ENCODE measurements around the gene PCAT6. TPM values are rescaled to one million over a fixed set of nuclear protein-coding genes. Genes with fewer than 3 reads are reported as not detected.

The PCAT6 gene
- total RNA-seq (2022) (1.3 and 2.8 TPM in 2 replicates), Bru-seq, nascent RNA (percentile 40 among the genes with signal in this experiment), BruChase-seq, experiment 1, labeled RNA remaining after a 6-hour chase (percentile 51 among the genes with signal in this experiment), BruChase-seq, experiment 2, labeled RNA remaining after a 2-hour chase (percentile 39 among the genes with signal in this experiment)
- long read RNA-seq, partial matches to known transcripts, result 0 of 3 reads
- long read RNA-seq, other reads (novel, unspliced or antisense), result 3 of 3 reads

DNA sequence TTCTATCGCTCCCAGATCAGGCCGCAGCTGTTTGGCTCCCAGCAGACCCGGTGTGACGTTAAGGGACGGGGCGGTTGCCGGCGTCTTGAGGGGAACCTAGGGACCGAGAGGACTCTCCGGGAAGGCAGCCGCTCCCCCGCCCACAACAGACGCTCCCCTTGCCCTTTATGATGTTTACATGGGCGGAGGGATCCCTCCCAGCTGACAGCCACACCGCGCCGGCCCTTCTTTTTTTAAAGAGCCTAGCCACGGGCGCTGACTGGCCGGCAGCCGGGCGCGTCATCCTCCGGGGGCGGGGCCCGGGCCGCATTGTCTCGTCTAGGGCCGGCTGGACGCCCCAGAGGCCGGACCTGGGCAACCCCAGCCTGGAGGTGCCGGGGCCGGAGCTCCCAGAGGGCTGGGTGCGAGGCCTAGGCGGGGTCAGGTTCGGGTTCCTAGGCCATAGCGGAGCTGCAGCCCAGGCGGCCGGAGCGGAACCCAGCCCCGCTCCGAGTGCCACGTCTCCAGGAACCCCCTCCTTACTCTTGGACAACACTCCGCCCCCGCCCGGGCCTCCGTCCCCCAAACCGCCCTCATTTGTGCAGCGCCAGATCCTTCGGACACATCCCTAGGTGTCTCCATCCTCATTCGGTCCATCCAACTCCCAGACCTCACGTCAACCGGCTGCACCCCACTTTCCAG lies at the start of gene PCAT6:
TSS of gene PCAT6 (plus strand) at position 340 of the 681 bp plus-strand sequence.
- no TSS peak for BruUV-seq (replicated peaks)
- CTCF ChIA-PET, result interaction anchor here (1.2 kb wide), 1 partner anchor 77 kb away, joined by 3 read pairs; no protein-coding TSS in a partner anchor
- Mint-ChIP-seq H3K36me3 (ENCODE audit: insufficient read depth, unreplicated experiment) (peaks cover 54% of the 10 kb centered on the region), H3K4me3 (ENCODE audit: low read depth, unreplicated experiment) (peak within 1 kb of the TSS; percentile 67), H3K27me3 (ENCODE audit: unreplicated experiment) (no peaks in the 10 kb centered on the region), H3K27ac (ENCODE audit: unreplicated experiment) (peak within 1 kb of the TSS; percentile 42), H3K4me1 (ENCODE audit: low read depth, unreplicated experiment) (peaks cover 41% of the 10 kb centered on the region), H3K9me3 (ENCODE audit: low read depth, unreplicated experiment) (no peaks in the 10 kb centered on the region)
- DNase-seq, result peak; percentile 98
- no peak for TF ChIP-seq CTCF (IDR thresholded peaks at IDR 0.05; ENCODE audit: unreplicated experiment)
- intact Hi-C loops (cut with micrococcal nuclease; ENCODE audit: unreplicated experiment), result loop anchor here (2.0 kb wide), 1 partner anchor 78 kb away; the partner anchor contains the start of gene RABIF

GRCh38 chr1:202762019-202762418 lies 48.7 kb upstream of the PCAT6 start:
- no TSS peak for BruUV-seq (replicated peaks)
- CTCF ChIA-PET, result no interaction called here
- no peak for DNase-seq

GRCh38 chr1:202765721-202766120 lies 45.0 kb upstream of the PCAT6 start:
- BruUV-seq (replicated peaks), result no TSS peak
- Mint-ChIP-seq H3K4me3 (ENCODE audit: low read depth, unreplicated experiment) (no peak overlapping the region), H3K27ac (ENCODE audit: unreplicated experiment) (no peak overlapping the region), H3K27me3 (ENCODE audit: unreplicated experiment) (no peaks in the 10 kb centered on the region), H3K9me3 (ENCODE audit: low read depth, unreplicated experiment) (no peaks in the 10 kb centered on the region), H3K36me3 (ENCODE audit: insufficient read depth, unreplicated experiment) (peaks cover 28% of the 10 kb centered on the region), H3K4me1 (ENCODE audit: low read depth, unreplicated experiment) (no peaks in the 10 kb centered on the region)
- DNase-seq, result no peak
- no peak for TF ChIP-seq CTCF (IDR thresholded peaks at IDR 0.05; ENCODE audit: unreplicated experiment)
- CTCF ChIA-PET, result no interaction called here
- intact Hi-C loops (cut with micrococcal nuclease; ENCODE audit: unreplicated experiment), result no loop called here

More at GRCh38 chr1:202762019-202762418, 48.7 kb upstream of the PCAT6 start:
- intact Hi-C loops (cut with micrococcal nuclease; ENCODE audit: unreplicated experiment), result no loop called here
- Mint-ChIP-seq H3K36me3 (ENCODE audit: insufficient read depth, unreplicated experiment) (peaks cover 44% of the 10 kb centered on the region), H3K4me1 (ENCODE audit: low read depth, unreplicated experiment) (no peaks in the 10 kb centered on the region), H3K27me3 (ENCODE audit: unreplicated experiment) (no peaks in the 10 kb centered on the region), H3K9me3 (ENCODE audit: low read depth, unreplicated experiment) (no peaks in the 10 kb centered on the region), H3K27ac (ENCODE audit: unreplicated experiment) (no peak overlapping the region), H3K4me3 (ENCODE audit: low read depth, unreplicated experiment) (no peak overlapping the region)
- TF ChIP-seq CTCF (IDR thresholded peaks at IDR 0.05; ENCODE audit: unreplicated experiment), result no peak

- no TSS peak for BruUV-seq (replicated peaks)
- no peak for TF ChIP-seq CTCF (IDR thresholded peaks at IDR 0.05; ENCODE audit: unreplicated experiment)
- Mint-ChIP-seq H3K4me1 (ENCODE audit: low read depth, unreplicated experiment) (no peaks in the 10 kb centered on the region), H3K9me3 (ENCODE audit: low read depth, unreplicated experiment) (no peaks in the 10 kb centered on the region), H3K36me3 (ENCODE audit: insufficient read depth, unreplicated experiment) (peaks cover 24% of the 10 kb centered on the region), H3K27ac (ENCODE audit: unreplicated experiment) (no peak overlapping the region), H3K27me3 (ENCODE audit: unreplicated experiment) (no peaks in the 10 kb centered on the region), H3K4me3 (ENCODE audit: low read depth, unreplicated experiment) (no peak overlapping the region)
- CTCF ChIA-PET, result no interaction called here
- intact Hi-C loops (cut with micrococcal nuclease; ENCODE audit: unreplicated experiment), result no loop called here
- no peak for DNase-seq
These were observed 40.6 kb upstream of the PCAT6 start for GRCh38 chr1:202770135-202770534.
